GM12865 (cell line): ENCODE measurements around the gene ERVMER34-1.

ENCODE experiments used
- DNase-seq: peaks from one replicate; pipeline ENCODE4 v3.0.0; 2010; ENCODE audit warnings: low read depth
- H3K4me3 ChIP-seq: 2 replicates; pipeline ENCODE4 v1.5.1; 2011; ENCODE audit warnings: mild to moderate bottlenecking, low read depth, low read length, control low read depth
- CTCF ChIP-seq: IDR thresholded peaks from 2 replicates; pipeline ENCODE4 v1.5.1; 2011; ENCODE audit warnings: low read length, control low read depth, low read depth, inconsistent platforms; ENCODE audit not compliant: insufficient read depth; ENCODE audit errors: missing control alignments

The ERVMER34-1 gene

GRCh38 chr4:52713456-52713937 lies 37.7 kb downstream of the ERVMER34-1 start:
- DNase-seq = peak; percentile 58

GRCh38 chr4:52712251-52713130 lies 38.7 kb downstream of the ERVMER34-1 start:
- H3K4me3 ChIP-seq = peak overlapping the region; percentile 94
- TF ChIP-seq CTCF = no peak
- DNase-seq = peak; percentile 99

More at GRCh38 chr4:52713456-52713937, 37.7 kb downstream of the ERVMER34-1 start:
- TF ChIP-seq CTCF = no peak
- H3K4me3 ChIP-seq = peak overlapping the region; percentile 94

DNA sequence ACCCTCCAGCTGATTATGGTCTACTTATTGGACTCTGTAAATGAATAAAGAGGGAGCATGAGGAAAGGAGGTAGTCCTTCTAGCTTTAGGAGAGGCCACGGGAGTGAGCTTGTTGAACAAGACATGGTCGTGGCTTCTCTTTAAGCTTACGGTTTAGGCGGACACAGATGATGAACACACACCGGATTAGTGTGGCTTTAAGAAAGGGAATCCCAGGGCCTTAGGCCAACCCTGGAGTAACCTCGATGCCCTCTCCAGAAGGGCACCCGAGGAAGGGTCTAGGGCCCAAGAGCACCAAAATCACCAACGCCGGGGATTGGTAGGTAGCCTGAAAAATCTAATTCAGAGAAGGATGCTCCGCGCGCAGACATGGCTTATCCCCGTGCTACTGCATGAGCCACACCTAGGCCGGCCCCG lies 39.4 kb downstream of the ERVMER34-1 start:
- no peak for DNase-seq

GRCh38 chr4:52711272-52711671 lies 40.0 kb downstream of the ERVMER34-1 start:
- TF ChIP-seq CTCF = no peak
- DNase-seq = peak; percentile 62
- peak overlapping the region; percentile 45 for H3K4me3 ChIP-seq

More for the DNA sequence above, 39.4 kb downstream of the ERVMER34-1 start:
- peak overlapping the region; percentile 45 for H3K4me3 ChIP-seq
- TF ChIP-seq CTCF = no peak

GRCh38 chr4:52709155-52709554 lies 42.1 kb downstream of the ERVMER34-1 start:
- no peak for DNase-seq
- TF ChIP-seq CTCF = no peak
- no peak overlapping the region for H3K4me3 ChIP-seq

- H3K4me3 ChIP-seq = no peak overlapping the region
- TF ChIP-seq CTCF = no peak
- no peak for DNase-seq
Measured at GRCh38 chr4:52704661-52705060, 46.6 kb downstream of the ERVMER34-1 start.
